ENCODE measurements around the gene PPP1R12B. TPM values are rescaled to one million over a fixed set of nuclear protein-coding genes. Genes with fewer than 3 reads are reported as not detected.
"Not testable (repeated sequence)": the region's sequence is repeated elsewhere in the genome, so short reads cannot be mapped to it uniquely, and the experiment has no call there.

The PPP1R12B gene
- total and polyA plus RNA-seq, 2 experiments from 2014 or later = 13.2 to 13.8 TPM

GRCh38 chr1:202614363-202615207 lies 266.1 kb downstream of the PPP1R12B start:
- H3K4me3 Mint-ChIP-seq; DNase-seq (ENCODE audit: low spot score); H3K27ac Mint-ChIP-seq; H3K9me3 Mint-ChIP-seq; H3K79me2 ChIP-seq (replicated peaks; ENCODE audit: insufficient read depth); H3K4me2 ChIP-seq; H3K4me1 ChIP-seq (ENCODE audit: insufficient read depth); H3K27me3 Mint-ChIP-seq (ENCODE audit: insufficient read depth, low read depth, poor library complexity); ATAC-seq; H3K36me3 Mint-ChIP-seq (ENCODE audit: low read depth); H4K20me1 ChIP-seq (replicated peaks; ENCODE audit: insufficient read depth); H3F3A ChIP-seq (replicated peaks; ENCODE audit: low read depth); H3K4me3 ChIP-seq; H3K36me3 ChIP-seq (ENCODE audit: insufficient read depth); H3K9me2 ChIP-seq (ENCODE audit: insufficient read depth); H3K27ac ChIP-seq (ENCODE audit: low read depth); H2AFZ ChIP-seq; H3K27me3 ChIP-seq (ENCODE audit: insufficient read depth): not testable (repeated sequence)
- peaks cover 25% of the 10 kb centered on the region for H3K4me1 Mint-ChIP-seq
- peak; percentile 13 to 24; a peak in 1 of 4 replicates for TF ChIP-seq CTCF (conservative IDR thresholded peaks at IDR 0.05; ENCODE audit: low read depth in 2 of 2)

GRCh38 chr1:202615208-202615500 lies 266.7 kb downstream of the PPP1R12B start:
- H3K4me2 ChIP-seq = not testable (repeated sequence)
- H3K4me1 Mint-ChIP-seq = peaks cover 25% of the 10 kb centered on the region

GRCh38 chr1:202615501-202616354 lies 267.2 kb downstream of the PPP1R12B start:
- Histone ChIP-seq H3F3A (replicated peaks; ENCODE audit: low read depth) (no peaks in the 10 kb centered on the region), H3K9me2 (ENCODE audit: insufficient read depth) (no peaks in the 10 kb centered on the region), H3K36me3 (ENCODE audit: insufficient read depth) (no peaks in the 10 kb centered on the region), H3K27me3 (ENCODE audit: insufficient read depth) (no peaks in the 10 kb centered on the region), H2AFZ (no peak overlapping the region), H3K4me2 (no peak overlapping the region), H3K79me2 (replicated peaks; ENCODE audit: insufficient read depth) (no peaks in the 10 kb centered on the region), H4K20me1 (replicated peaks; ENCODE audit: insufficient read depth) (no peaks in the 10 kb centered on the region), H3K4me1 (ENCODE audit: insufficient read depth) (no peaks in the 10 kb centered on the region), H3K27ac (ENCODE audit: low read depth) (no peak overlapping the region), H3K4me3 (no peak overlapping the region)
- peaks cover 9% of the 10 kb centered on the region for H3K27me3 Mint-ChIP-seq (ENCODE audit: insufficient read depth, low read depth, poor library complexity)
- DNase-seq (ENCODE audit: low spot score) (no peak), ATAC-seq (no peak)
- peaks cover 25% of the 10 kb centered on the region for H3K4me1 Mint-ChIP-seq
- no peak overlapping the region for H3K4me3 Mint-ChIP-seq
- TF ChIP-seq REST (IDR thresholded peaks at IDR 0.05; ENCODE audit: unreplicated experiment) (no peak), EZH2phosphoT487 (IDR thresholded peaks at IDR 0.05; ENCODE audit: unreplicated experiment) (no peak), NANOG (IDR thresholded peaks at IDR 0.05; ENCODE audit: borderline replicate concordance) (no peak), CREB1 (CRISPR knock-in tag; IDR thresholded peaks at IDR 0.05; ENCODE audit: low read depth) (no peak), EZH2 (IDR thresholded peaks at IDR 0.05; ENCODE audit: low read depth, unreplicated experiment) (no peak), ZNF114 (CRISPR knock-in tag; IDR thresholded peaks at IDR 0.05) (no peak), JUNB (IDR thresholded peaks at IDR 0.05; ENCODE audit: unreplicated experiment) (no peak)
- TF ChIP-seq, protein P1, sequence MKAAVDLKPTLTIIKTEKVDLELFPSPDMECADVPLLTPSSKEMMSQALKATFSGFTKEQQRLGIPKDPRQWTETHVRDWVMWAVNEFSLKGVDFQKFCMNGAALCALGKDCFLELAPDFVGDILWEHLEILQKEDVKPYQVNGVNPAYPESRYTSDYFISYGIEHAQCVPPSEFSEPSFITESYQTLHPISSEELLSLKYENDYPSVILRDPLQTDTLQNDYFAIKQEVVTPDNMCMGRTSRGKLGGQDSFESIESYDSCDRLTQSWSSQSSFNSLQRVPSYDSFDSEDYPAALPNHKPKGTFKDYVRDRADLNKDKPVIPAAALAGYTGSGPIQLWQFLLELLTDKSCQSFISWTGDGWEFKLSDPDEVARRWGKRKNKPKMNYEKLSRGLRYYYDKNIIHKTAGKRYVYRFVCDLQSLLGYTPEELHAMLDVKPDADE (IDR thresholded peaks at IDR 0.05) = no peak
- peak overlapping the region; percentile 5; the same call in 1 of the 2 replicates for H3K27ac Mint-ChIP-seq
- H3K9me3 Mint-ChIP-seq = peaks cover 8% of the 10 kb centered on the region; the same call in 2 of the 3 replicates
- no peaks in the 10 kb centered on the region; the same call in 2 of the 3 replicates for H3K36me3 Mint-ChIP-seq (ENCODE audit: low read depth)

More at GRCh38 chr1:202615208-202615500, 266.7 kb downstream of the PPP1R12B start:
- not testable (repeated sequence) for H3K36me3 ChIP-seq (ENCODE audit: insufficient read depth); H2AFZ ChIP-seq; H3K9me3 Mint-ChIP-seq; H3K4me3 ChIP-seq; H3K4me1 ChIP-seq (ENCODE audit: insufficient read depth); H3K27me3 ChIP-seq (ENCODE audit: insufficient read depth); H3K27ac Mint-ChIP-seq; H3F3A ChIP-seq (replicated peaks; ENCODE audit: low read depth); H3K79me2 ChIP-seq (replicated peaks; ENCODE audit: insufficient read depth); ATAC-seq; H4K20me1 ChIP-seq (replicated peaks; ENCODE audit: insufficient read depth); H3K36me3 Mint-ChIP-seq (ENCODE audit: low read depth); DNase-seq (ENCODE audit: low spot score); H3K9me2 ChIP-seq (ENCODE audit: insufficient read depth); H3K4me3 Mint-ChIP-seq; H3K27me3 Mint-ChIP-seq (ENCODE audit: insufficient read depth, low read depth, poor library complexity); H3K27ac ChIP-seq (ENCODE audit: low read depth)
